Measurements from ENCODE around the gene DCC. TPM values are rescaled to one million over a fixed set of nuclear protein-coding genes. Genes with fewer than 3 reads are reported as not detected.

The DCC gene
- total RNA-seq, 6 donors from 2014 or later = 0.33 to 3.5 (median 1.0) TPM

- 46 to 52% methylated on average over 3 of the region's 3 CpGs for WGBS, 2 donors
- Histone ChIP-seq H3K9me3 (no peaks in the 10 kb centered on the region), H3K4me3 (no peak overlapping the region), H3K27me3 (no peaks in the 10 kb centered on the region), H3K4me1 (no peaks in the 10 kb centered on the region), H3K36me3 (no peaks in the 10 kb centered on the region), H3K27ac (no peak overlapping the region)
- DNase-seq (no peak), ATAC-seq (ENCODE audit: low FRiP score in 2 of 2) (no peak)
- TF ChIP-seq, protein P1, sequence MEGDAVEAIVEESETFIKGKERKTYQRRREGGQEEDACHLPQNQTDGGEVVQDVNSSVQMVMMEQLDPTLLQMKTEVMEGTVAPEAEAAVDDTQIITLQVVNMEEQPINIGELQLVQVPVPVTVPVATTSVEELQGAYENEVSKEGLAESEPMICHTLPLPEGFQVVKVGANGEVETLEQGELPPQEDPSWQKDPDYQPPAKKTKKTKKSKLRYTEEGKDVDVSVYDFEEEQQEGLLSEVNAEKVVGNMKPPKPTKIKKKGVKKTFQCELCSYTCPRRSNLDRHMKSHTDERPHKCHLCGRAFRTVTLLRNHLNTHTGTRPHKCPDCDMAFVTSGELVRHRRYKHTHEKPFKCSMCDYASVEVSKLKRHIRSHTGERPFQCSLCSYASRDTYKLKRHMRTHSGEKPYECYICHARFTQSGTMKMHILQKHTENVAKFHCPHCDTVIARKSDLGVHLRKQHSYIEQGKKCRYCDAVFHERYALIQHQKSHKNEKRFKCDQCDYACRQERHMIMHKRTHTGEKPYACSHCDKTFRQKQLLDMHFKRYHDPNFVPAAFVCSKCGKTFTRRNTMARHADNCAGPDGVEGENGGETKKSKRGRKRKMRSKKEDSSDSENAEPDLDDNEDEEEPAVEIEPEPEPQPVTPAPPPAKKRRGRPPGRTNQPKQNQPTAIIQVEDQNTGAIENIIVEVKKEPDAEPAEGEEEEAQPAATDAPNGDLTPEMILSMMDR (IDR thresholded peaks at IDR 0.05) = no peak
- TF ChIP-seq POLR2AphosphoS5 (IDR thresholded peaks at IDR 0.05) = no peak
- no peak for TF ChIP-seq EP300 (IDR thresholded peaks at IDR 0.05)
- no peak for TF ChIP-seq POLR2A (IDR thresholded peaks at IDR 0.05)
These were observed 851.6 kb downstream of the DCC start for GRCh38 chr18:53191634-53192033.

- H3K9me3 ChIP-seq = no peaks in the 10 kb centered on the region
- ATAC-seq (ENCODE audit: low FRiP score in 2 of 2) (no peak), DNase-seq (no peak)
- no peak overlapping the region for H3K27ac ChIP-seq
- H3K36me3 ChIP-seq = no peaks in the 10 kb centered on the region
- no peak overlapping the region for H3K4me3 ChIP-seq
- no peaks in the 10 kb centered on the region for H3K27me3 ChIP-seq
- no peak for TF ChIP-seq EP300 (IDR thresholded peaks at IDR 0.05)
- TF ChIP-seq POLR2A (IDR thresholded peaks at IDR 0.05) = no peak
- no peak for TF ChIP-seq POLR2AphosphoS5 (IDR thresholded peaks at IDR 0.05)
- TF ChIP-seq, protein P1 (IDR thresholded peaks at IDR 0.05) = no peak
- H3K4me1 ChIP-seq = no peaks in the 10 kb centered on the region
These were observed 853.9 kb downstream of the DCC start for GRCh38 chr18:53193870-53194269.

GRCh38 chr18:53219853-53220252 is 879.9 kb downstream of the DCC start:
- H3K9me3 ChIP-seq = no peaks in the 10 kb centered on the region
- no peak for ATAC-seq (ENCODE audit: low FRiP score in 2 of 2)
- H3K4me3 ChIP-seq = no peak overlapping the region
- no peaks in the 10 kb centered on the region for H3K36me3 ChIP-seq
- DNase-seq = no peak
- no peaks in the 10 kb centered on the region for H3K4me1 ChIP-seq
- H3K27ac ChIP-seq = no peak overlapping the region
- no peak for TF ChIP-seq POLR2AphosphoS5 (IDR thresholded peaks at IDR 0.05)
- no peak for TF ChIP-seq EP300 (IDR thresholded peaks at IDR 0.05)
- no peak for TF ChIP-seq POLR2A (IDR thresholded peaks at IDR 0.05)
- TF ChIP-seq, protein P1 (IDR thresholded peaks at IDR 0.05) = no peak
- H3K27me3 ChIP-seq = no peaks in the 10 kb centered on the region

DNA sequence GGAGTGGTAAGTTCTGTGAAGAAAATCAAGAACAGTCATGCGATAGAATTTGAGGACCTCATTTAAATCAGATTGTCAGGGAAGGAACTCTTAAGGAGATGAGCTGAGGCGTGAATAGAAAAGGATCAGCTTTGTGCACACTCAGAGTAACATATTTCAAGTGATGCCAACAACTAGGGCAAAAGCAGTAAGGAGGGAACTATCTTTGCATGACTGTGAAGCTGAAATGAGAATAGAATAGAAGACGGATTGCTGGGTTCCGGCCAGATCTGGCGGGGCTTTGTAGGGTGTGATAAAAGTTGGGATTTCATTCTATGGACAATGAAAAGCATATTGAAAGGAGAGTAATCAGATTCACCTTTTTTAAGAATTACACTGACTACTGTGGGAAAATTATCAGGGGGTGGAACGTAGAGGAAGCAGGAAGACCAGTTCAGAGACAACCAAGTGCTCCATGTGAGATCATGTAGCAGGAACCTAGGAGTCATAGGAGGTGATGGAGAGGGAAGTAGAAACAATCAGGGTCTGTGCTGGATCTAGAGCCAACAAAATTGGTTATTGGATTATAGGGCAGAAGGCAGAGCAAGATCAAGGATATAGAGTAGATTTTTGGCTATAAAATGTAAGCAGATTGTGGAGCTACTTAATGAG is 884.3 kb downstream of the DCC start:
- 82 to 89% methylated on average over 6 of the region's 6 CpGs for WGBS, 2 donors
- no peak for ATAC-seq (ENCODE audit: low FRiP score in 2 of 2)
- no peaks in the 10 kb centered on the region for H3K27me3 ChIP-seq

More for the DNA sequence above, 884.3 kb downstream of the DCC start:
- no peaks in the 10 kb centered on the region for H3K36me3 ChIP-seq
- H3K4me1 ChIP-seq = no peaks in the 10 kb centered on the region
- H3K27ac ChIP-seq = no peak overlapping the region
- no peak for TF ChIP-seq POLR2A (IDR thresholded peaks at IDR 0.05)
- TF ChIP-seq, protein P1 (IDR thresholded peaks at IDR 0.05) = no peak
- TF ChIP-seq POLR2AphosphoS5 (IDR thresholded peaks at IDR 0.05) = no peak
- TF ChIP-seq EP300 (IDR thresholded peaks at IDR 0.05) = no peak
- no peaks in the 10 kb centered on the region for H3K9me3 ChIP-seq
- DNase-seq = no peak
- H3K4me3 ChIP-seq = no peak overlapping the region

Measured in upper lobe of left lung (tissue), 6 donors.